IPS-NIHi7 (cell line): ENCODE data around the gene NUSAP1.
"Not testable (repeated sequence)": the region's sequence is repeated elsewhere in the genome, so short reads cannot be mapped to it uniquely, and the experiment has no call there.

ENCODE experiments used
- DNase-seq: peaks from one replicate; pipeline ENCODE4 v3.0.0; 2012; ENCODE audit warnings: mixed read lengths; ENCODE audit errors: extremely low spot score

NUSAP1 gene

GRCh38 chr15:41411441-41411840 is 78.8 kb downstream of the NUSAP1 start:
- DNase-seq: no peak

GRCh38 chr15:41416128-41416741 is 83.6 kb downstream of the NUSAP1 start:
- DNase-seq: no peak

- peak; percentile 98 for DNase-seq
These were observed 84.2 kb downstream of the NUSAP1 start, which contains the start of gene RTF1 for GRCh38 chr15:41416742-41417417. RTF1 (plus strand) TSS chr15:41417095; CDS start chr15:41417116, 21 bp downstream.

GRCh38 chr15:41417418-41418195 is 84.9 kb downstream of the NUSAP1 start:
- peak; percentile 60 for DNase-seq

- no peak for DNase-seq
These were observed 91.4 kb downstream of the NUSAP1 start for GRCh38 chr15:41423979-41424659.

GRCh38 chr15:41424809-41425208 is 92.1 kb downstream of the NUSAP1 start:
- DNase-seq: no peak

- not testable (repeated sequence) for DNase-seq
These were observed 93.2 kb downstream of the NUSAP1 start for GRCh38 chr15:41425907-41426306.

GRCh38 chr15:41429003-41429890 is 96.6 kb downstream of the NUSAP1 start:
- no peak for DNase-seq
